Astrocyte of the cerebellum (primary cell): ENCODE results near the gene CELF6.

Experiments used
- DNase-seq: peaks from one replicate; pipeline ENCODE4 v3.0.0-alpha.2; 2011; ENCODE audit warnings: low read depth
- H3K4me3 ChIP-seq: 2 replicates; pipeline ENCODE4 v1.5.1; 2011; ENCODE audit warnings: mild to moderate bottlenecking, low read depth, low read length, moderate library complexity
- CTCF ChIP-seq: IDR thresholded peaks from 2 replicates; pipeline ENCODE4 v1.5.1; 2012; ENCODE audit warnings: low read length, low read depth, moderate library complexity, mild to moderate bottlenecking; ENCODE audit errors: missing control alignments
- in situ Hi-C: cut with HindIII; loops from 2 replicates; pipeline ENCODE4 v1.10.0; 2017; ENCODE audit warnings: low sequenced_read_pairs

Gene CELF6

GRCh38 chr15:72289597-72290325 lies 30.2 kb downstream of the CELF6 start:
- no peak overlapping the region for H3K4me3 ChIP-seq
- in situ Hi-C loops: no loop called here
- DNase-seq: no peak
- TF ChIP-seq CTCF: no peak

GRCh38 chr15:72288796-72289596 lies 31.0 kb downstream of the CELF6 start:
- no peak overlapping the region for H3K4me3 ChIP-seq
- TF ChIP-seq CTCF: no peak
- in situ Hi-C loops: no loop called here
- DNase-seq: no peak

- no peak overlapping the region for H3K4me3 ChIP-seq
- in situ Hi-C loops: no loop called here
- no peak for DNase-seq
- TF ChIP-seq CTCF: peak; percentile 67
Measured at GRCh38 chr15:72285927-72286516, 33.9 kb downstream of the CELF6 start.

- H3K4me3 ChIP-seq: no peak overlapping the region
- DNase-seq: no peak
- TF ChIP-seq CTCF: no peak
- in situ Hi-C loops: no loop called here
Measured at GRCh38 chr15:72285402-72285801, 34.6 kb downstream of the CELF6 start.

GRCh38 chr15:72284781-72285180 lies 35.2 kb downstream of the CELF6 start:
- no peak for TF ChIP-seq CTCF
- H3K4me3 ChIP-seq: no peak overlapping the region
- DNase-seq: no peak
- in situ Hi-C loops: no loop called here

GRCh38 chr15:72281713-72282112 lies 38.2 kb downstream of the CELF6 start:
- in situ Hi-C loops: no loop called here
- TF ChIP-seq CTCF: no peak
- DNase-seq: no peak
- H3K4me3 ChIP-seq: no peak overlapping the region
